T-cell (primary cell): ENCODE results near the gene SP2. TPM values are rescaled to one million over a fixed set of nuclear protein-coding genes. Genes with fewer than 3 reads are reported as not detected.

Experiments used
- ATAC-seq, 4 experiments: fragments of 200-7000 bp in 3 of 4; fragments of 150-1000 bp in 1 of 4; cut with Tn5 transposase; replicated peaks in 1 of 4; 1 replicate in 3 of 4; 2 replicates in 1 of 4; pipeline ENCODE4 v1.10.0; 2021; ENCODE audit warnings: moderate library complexity in 3 of 4, mild to moderate bottlenecking in 2 of 4, moderate number of reproducible peaks in 1 of 4
- CTCF ChIA-PET, 2 donors: fragments of 300-600 bp; sonication (Branson Sonifier 250); formaldehyde crosslinking; loops; one replicate each; lab custom pipeline; 2022; ENCODE audit warnings: antibody characterized with exemption in 2 of 2; lab: Charles Lee
- POLR2A ChIA-PET, 2 donors: fragments of 300-600 bp; sonication (Branson Sonifier 250); formaldehyde crosslinking; loops; one replicate each; lab custom pipeline; 2022; ENCODE audit warnings: antibody characterized with exemption in 2 of 2; lab: Charles Lee
- DNase-seq, 35 experiments: peaks; one replicate each; pipeline versions ENCODE4 v3.0.0 to v3.0.0-alpha.2; 2013 to 2023
- H3K27ac ChIP-seq: one replicate; pipeline ENCODE4 v1.5.1; 2013; ENCODE audit warnings: low read length
- H3K27me3 ChIP-seq, 2 experiments: replicated peaks in 1 of 2; 1 replicate in 1 of 2; 2 replicates in 1 of 2; pipeline versions ENCODE4 v1.6.1 to v1.7.0; 2013; ENCODE audit warnings: low read length in 1 of 2, mixed read lengths in 1 of 2; ENCODE audit not compliant: control insufficient read depth in 2 of 2, insufficient read depth in 2 of 2; ENCODE audit errors: extremely low read depth in 1 of 2
- H3K36me3 ChIP-seq, 2 donors: 1 replicate in 1 of 2; 2 replicates in 1 of 2; pipeline versions ENCODE4 v1.6.1 to v1.7.0; 2013; ENCODE audit warnings: low read length in 1 of 2; ENCODE audit not compliant: control insufficient read depth in 2 of 2, insufficient read depth in 1 of 2; ENCODE audit errors: extremely low read depth in 1 of 2
- H3K4me1 ChIP-seq, 2 experiments: 1 replicate in 1 of 2; 2 replicates in 1 of 2; pipeline versions ENCODE4 v1.6.1 to v1.7.0; 2013; ENCODE audit warnings: low read length in 2 of 2, mixed read lengths in 1 of 2; ENCODE audit not compliant: insufficient read depth in 2 of 2, control insufficient read depth in 1 of 2; ENCODE audit errors: extremely low read depth in 1 of 2
- H3K4me3 ChIP-seq, 2 donors: 1 replicate in 1 of 2; 2 replicates in 1 of 2; pipeline versions ENCODE4 v1.5.1 to v1.7.0; 2013; ENCODE audit warnings: mild to moderate bottlenecking in 2 of 2, low read length in 1 of 2, moderate library complexity in 1 of 2; ENCODE audit not compliant: control insufficient read depth in 1 of 2; ENCODE audit errors: extremely low read depth in 1 of 2
- H3K9me3 ChIP-seq: 2 replicates; pipeline ENCODE4 v1.7.0; 2013
- H3K27ac Mint-ChIP-seq, 2 donors: one replicate each; pipeline ENCODE4 v1.8.0; 2020 to 2021; ENCODE audit warnings: mild to moderate bottlenecking in 2 of 2, mixed read lengths in 2 of 2
- H3K27me3 Mint-ChIP-seq, 2 donors: one replicate each; pipeline ENCODE4 v1.8.0; 2021 to 2022; ENCODE audit warnings: mixed read lengths in 2 of 2
- H3K36me3 Mint-ChIP-seq: one replicate; pipeline ENCODE4 v1.8.0; 2021; ENCODE audit warnings: mixed read lengths
- H3K4me1 Mint-ChIP-seq, 3 donors: one replicate each; pipeline ENCODE4 v1.8.0; 2020 to 2022; ENCODE audit warnings: mixed read lengths in 3 of 3, mild to moderate bottlenecking in 1 of 3
- H3K4me3 Mint-ChIP-seq, 3 donors: one replicate each; pipeline ENCODE4 v1.8.0; 2020 to 2022; ENCODE audit warnings: mild to moderate bottlenecking in 3 of 3, mixed read lengths in 3 of 3, moderate library complexity in 3 of 3
- H3K9me3 Mint-ChIP-seq, 3 donors: one replicate each; pipeline ENCODE4 v1.8.0; 2020 to 2022; ENCODE audit warnings: mixed read lengths in 3 of 3
- WGBS: methylation state at CpG from one replicate; pipeline ENCODE4 v1.1.5; 2013; ENCODE audit warnings: missing lambda C conversion rate; ENCODE audit not compliant: insufficient coverage; 5-methylcytosine and 5-hydroxymethylcytosine counted together
- total RNA-seq, 35 experiments: library from RNA in 6 of 35; stranded (reverse) in 6 of 35; fragments of 120-200 nt in 1 of 35; gene quantifications; one replicate each; pipeline versions ENCODE4 v1.2.1 to v1.2.4 and lab custom pipeline; 2013 to 2026

SP2 gene
- total RNA-seq, 5 donors from 2014 or later (not counting 1 experiment from before 2014, with no cell fraction given), result 27.1 to 41.6 (median 32.8) TPM

DNA sequence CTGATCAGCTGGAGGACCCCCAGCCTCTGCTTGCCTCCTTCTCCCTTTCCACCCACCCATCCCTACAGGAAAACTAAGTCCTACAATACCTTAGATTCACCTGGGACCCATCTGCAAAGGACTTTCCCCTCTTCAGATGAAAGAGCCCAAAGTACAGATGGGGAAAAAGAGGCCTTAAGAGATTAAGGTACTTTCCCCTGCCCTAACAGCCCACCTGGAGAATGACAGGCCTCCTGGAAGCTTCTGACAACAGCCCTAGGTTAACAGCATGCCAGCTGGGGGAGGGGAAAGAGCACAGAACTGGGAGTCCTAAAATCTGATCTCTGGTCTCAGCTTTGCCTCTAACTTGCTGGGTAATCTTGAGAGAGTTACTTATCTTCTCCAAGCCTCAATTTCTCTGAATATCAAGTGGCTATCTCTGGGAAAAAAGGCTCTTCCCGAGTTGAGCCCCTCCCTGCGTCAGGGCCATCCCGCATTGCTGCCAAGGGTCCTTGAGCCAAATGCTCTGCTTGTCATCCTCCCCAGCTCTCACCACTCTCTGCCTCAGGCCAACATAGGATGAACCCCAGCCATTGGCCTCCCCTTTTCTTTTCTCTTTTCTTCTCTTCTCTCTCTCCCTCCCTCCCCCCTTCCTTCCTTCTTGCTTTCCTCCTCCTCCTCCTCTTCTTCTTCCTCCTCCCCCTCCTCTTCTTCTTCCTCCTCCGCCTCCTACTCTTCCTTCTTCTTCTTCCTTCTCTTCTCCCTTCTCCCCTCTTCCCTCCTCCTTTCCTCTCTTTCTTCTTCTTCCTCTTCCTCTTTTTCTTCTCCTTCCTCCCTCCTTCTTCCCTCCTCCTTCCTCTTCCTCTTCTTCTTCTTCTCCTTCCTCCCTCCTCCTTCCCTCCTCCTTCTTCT, 22.6 kb upstream of the SP2 start:
- Mint-ChIP-seq H3K4me1 (no peaks in the 10 kb centered on the region), H3K9me3 (no peaks in the 10 kb centered on the region), H3K27ac (no peak overlapping the region), H3K36me3 (peaks cover 3% of the 10 kb centered on the region), H3K4me3 (no peak overlapping the region), H3K27me3 (peaks cover 43 to 64% of the 10 kb centered on the region in 2 donors)
- 83% methylated on average over 3 of the region's 4 CpGs for WGBS
- Histone ChIP-seq H3K36me3 (no peaks in the 10 kb centered on the region), H3K4me1 (peaks cover 0 to 4% of the 10 kb centered on the region in 2 experiments), H3K27me3 (peaks cover 0 to 74% of the 10 kb centered on the region in 2 experiments), H3K4me3 (no peak overlapping the region), H3K9me3 (no peaks in the 10 kb centered on the region), H3K27ac (no peak overlapping the region)
- DNase-seq, result no peak
- ChIA-PET CTCF (no interaction called here), POLR2A (no interaction called here)
- no peak for ATAC-seq

DNA sequence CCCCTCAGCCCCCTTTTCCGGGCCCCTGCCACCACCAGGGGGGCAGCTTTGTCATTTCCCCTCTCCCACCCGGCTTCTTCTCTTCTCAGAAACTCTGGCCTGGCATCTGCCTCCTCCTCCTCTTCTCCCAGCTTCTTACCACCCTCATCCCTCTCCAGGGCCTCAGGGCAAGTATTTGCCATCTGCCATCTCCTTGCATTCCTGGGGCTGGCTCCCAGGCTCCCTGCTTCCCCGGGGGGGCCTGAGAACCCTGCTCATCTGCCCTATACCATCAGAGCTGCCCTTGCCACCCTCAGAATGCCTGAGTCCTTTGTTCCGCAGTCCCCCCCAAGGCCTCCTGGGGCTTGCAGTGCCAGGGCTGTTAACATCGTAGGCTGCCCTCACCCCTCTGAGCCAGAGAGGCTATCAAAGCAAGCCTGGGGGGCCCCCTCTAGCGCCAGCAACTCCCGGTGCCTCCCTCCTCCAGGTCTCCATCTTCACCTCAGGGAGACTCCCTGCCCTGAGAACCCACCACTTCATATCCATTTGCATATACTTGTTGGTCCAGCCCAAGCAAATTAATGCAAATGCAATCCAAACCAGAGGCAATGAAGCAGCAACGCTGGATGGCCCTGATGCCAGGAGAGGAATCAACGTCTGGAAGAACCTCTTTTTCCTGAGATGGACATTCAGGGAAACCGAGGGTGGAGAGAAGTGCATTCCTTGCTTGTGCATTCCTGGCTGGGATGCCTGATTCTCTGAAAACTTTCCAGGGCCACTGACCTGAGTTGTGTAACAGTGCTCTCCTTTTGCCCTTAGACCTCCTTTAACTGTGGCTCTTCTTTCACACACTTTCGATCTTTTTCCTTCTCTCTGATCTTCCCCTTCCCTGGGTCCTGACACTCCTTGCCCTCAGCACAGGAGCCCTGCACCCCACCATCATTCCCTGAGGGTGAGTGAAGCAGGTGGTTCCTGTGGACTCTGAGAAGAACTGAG, 20.7 kb upstream of the SP2 start:
- Histone ChIP-seq H3K4me3 (no peak overlapping the region), H3K27me3 (peaks cover 0 to 67% of the 10 kb centered on the region in 2 experiments), H3K27ac (no peak overlapping the region), H3K4me1 (peaks cover 0 to 4% of the 10 kb centered on the region in 2 experiments), H3K36me3 (no peaks in the 10 kb centered on the region), H3K9me3 (no peaks in the 10 kb centered on the region)
- Mint-ChIP-seq H3K4me3 (no peak overlapping the region), H3K9me3 (no peaks in the 10 kb centered on the region), H3K4me1 (peaks cover 0 to 5% (median 3%) of the 10 kb centered on the region in 3 donors), H3K27me3 (peaks cover 43 to 59% of the 10 kb centered on the region in 2 donors), H3K27ac (no peak overlapping the region), H3K36me3 (peaks cover 3% of the 10 kb centered on the region)
- CTCF ChIA-PET, result no interaction called here
- no peak for ATAC-seq
- DNase-seq, result no peak
- WGBS, result 64% methylated on average over 10 of the region's 11 CpGs
- POLR2A ChIA-PET, result no interaction called here

DNA sequence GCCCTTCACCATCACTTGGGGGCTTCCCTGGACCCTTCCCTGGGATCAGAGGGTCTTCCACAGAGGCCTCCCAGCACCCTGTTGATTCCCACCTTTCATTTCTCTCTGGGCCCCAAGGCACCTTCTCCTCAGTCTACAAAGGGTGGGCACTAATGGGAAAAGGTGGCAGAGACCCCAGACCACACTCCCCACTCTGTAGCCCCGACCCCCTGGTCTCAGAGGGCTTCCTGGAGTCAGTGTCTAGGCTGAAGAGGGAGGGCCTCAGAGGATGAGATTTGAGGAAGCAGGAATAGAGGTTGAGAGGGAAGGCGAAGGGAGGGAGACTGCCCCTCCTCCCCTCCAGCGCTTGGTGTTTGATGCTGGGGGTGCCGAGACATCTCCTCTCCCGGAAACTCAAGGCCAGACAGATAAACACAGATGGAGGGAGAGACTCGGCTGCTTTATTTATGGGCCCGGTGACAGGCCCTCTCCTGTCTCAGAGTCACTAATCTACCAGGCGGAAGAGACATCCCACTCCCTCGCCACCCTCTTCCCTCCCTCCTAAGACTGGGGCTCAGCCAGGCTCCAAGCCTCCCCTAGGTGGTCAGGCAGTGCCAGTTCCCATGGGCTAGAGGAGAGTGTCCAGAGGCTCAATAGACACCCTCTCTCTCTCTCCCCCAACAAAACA, 18.5 kb upstream of the SP2 start:
- no peak for ATAC-seq
- no peak overlapping the region for H3K4me3 Mint-ChIP-seq
- WGBS, result 80% methylated on average over 1 of the region's 9 CpGs
- H3K27ac Mint-ChIP-seq, result no peak overlapping the region
- H3K27me3 Mint-ChIP-seq, result peaks cover 27 to 41% of the 10 kb centered on the region in 2 donors
- ChIA-PET CTCF (no interaction called here), POLR2A (no interaction called here)
- peaks cover 0 to 6% of the 10 kb centered on the region in 2 experiments for H3K4me1 ChIP-seq
- peaks cover under 1 to 5% (median 4%) of the 10 kb centered on the region in 3 donors for H3K4me1 Mint-ChIP-seq
- no peaks in the 10 kb centered on the region for H3K9me3 Mint-ChIP-seq
- peaks cover 0 to 61% of the 10 kb centered on the region in 2 experiments for H3K27me3 ChIP-seq
- no peak overlapping the region for H3K4me3 ChIP-seq
- DNase-seq, result no peak
- H3K9me3 ChIP-seq, result no peaks in the 10 kb centered on the region
- H3K36me3 Mint-ChIP-seq, result peaks cover 3% of the 10 kb centered on the region
- no peaks in the 10 kb centered on the region for H3K36me3 ChIP-seq
- no peak overlapping the region for H3K27ac ChIP-seq

DNA sequence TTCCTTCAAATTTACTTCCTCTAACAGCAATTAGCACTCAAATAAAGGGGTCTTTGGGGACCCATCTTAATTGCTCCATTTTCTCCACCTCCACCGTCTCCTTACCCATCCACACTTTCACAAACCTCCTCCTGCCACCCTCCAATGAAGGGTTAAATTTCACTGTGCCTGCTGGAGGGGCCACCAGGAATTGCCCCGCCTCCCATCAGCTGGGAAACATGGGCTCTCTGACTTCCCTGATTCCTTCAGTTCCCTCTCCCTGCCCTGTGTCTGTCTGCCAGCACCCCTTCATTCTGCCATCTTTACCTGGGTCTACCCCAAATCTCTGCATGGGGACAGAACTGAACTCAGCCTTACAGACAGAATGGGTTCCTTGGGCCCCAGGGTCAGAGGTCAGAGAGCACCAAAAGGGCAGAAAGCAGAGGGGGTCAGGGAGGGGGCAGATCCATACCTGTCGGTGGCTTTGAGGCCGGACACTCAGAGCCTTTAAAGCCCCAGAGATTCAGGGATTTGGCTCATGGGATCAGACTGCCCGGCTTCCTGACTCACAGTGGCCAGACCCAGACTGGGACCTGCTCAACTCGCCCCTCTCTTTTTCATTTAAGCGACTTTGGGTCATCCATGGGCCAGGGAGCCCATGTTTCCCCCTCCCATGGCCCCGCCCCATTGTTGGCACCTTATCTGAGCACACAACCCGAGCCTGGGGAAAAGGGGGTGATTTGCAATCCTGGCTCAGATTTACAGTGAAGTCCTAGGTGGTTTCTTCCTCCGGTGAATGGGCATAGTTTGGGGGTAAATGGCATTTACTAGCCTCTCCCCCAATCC, 17.6 kb upstream of the SP2 start:
- H3K27me3 ChIP-seq, result peaks cover 0 to 58% of the 10 kb centered on the region in 2 experiments
- DNase-seq (no peak), ATAC-seq (no peak)
- no peaks in the 10 kb centered on the region for H3K36me3 ChIP-seq
- 95% methylated on average over 3 of the region's 10 CpGs for WGBS
- ChIA-PET CTCF (no interaction called here), POLR2A (interaction anchor here in 1 of 2 donors (0.6 kb wide), 1 partner anchor 513 kb away, joined by 11 read pairs; no protein-coding TSS in a partner anchor)
- Mint-ChIP-seq H3K27me3 (peaks cover 22 to 36% of the 10 kb centered on the region in 2 donors), H3K4me1 (peaks cover 10 to 14% (median 13%) of the 10 kb centered on the region in 3 donors), H3K4me3 (no peak overlapping the region), H3K36me3 (peaks cover 3% of the 10 kb centered on the region), H3K27ac (no peak overlapping the region), H3K9me3 (no peaks in the 10 kb centered on the region)
- H3K4me3 ChIP-seq, result no peak overlapping the region
- peaks cover 2 to 13% of the 10 kb centered on the region in 2 experiments for H3K4me1 ChIP-seq
- H3K27ac ChIP-seq, result no peak overlapping the region
- no peaks in the 10 kb centered on the region for H3K9me3 ChIP-seq

DNA sequence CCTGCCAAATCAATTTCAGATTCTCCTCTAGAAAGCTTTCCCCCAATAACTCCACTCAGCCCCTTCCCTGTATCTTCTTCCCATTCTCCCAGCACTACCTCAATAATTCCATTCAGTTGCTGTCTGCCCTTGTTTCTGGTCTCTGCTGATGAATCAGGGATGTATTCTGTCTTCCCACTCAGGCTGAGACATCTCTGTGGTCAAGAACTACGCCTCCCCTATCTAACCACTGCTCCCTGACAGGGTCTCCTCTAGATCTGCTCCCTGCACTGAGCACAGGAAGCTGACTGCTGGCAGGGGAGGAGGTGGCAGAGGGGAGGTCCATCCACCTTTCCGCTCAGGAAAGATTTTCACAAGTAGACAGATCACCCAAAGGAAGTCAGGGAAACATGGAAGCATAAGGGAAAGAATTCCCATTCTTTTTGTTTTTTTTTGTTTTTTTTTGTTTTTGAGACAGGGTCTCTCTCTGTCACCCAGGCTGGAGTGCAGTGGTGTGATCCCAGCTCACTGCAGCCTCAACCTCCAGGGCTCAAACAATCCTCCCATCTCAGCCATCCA, 16.9 kb upstream of the SP2 start:
- H3K27me3 Mint-ChIP-seq, result peaks cover 15 to 30% of the 10 kb centered on the region in 2 donors
- H3K27ac Mint-ChIP-seq, result no peak overlapping the region
- Histone ChIP-seq H3K9me3 (no peaks in the 10 kb centered on the region), H3K27ac (no peak overlapping the region), H3K4me1 (peaks cover 4 to 20% of the 10 kb centered on the region in 2 experiments), H3K36me3 (no peaks in the 10 kb centered on the region), H3K4me3 (no peak overlapping the region), H3K27me3 (peaks cover 0 to 56% of the 10 kb centered on the region in 2 experiments)
- DNase-seq (no peak), ATAC-seq (no peak)
- peaks cover 3% of the 10 kb centered on the region for H3K36me3 Mint-ChIP-seq
- POLR2A ChIA-PET, result interaction anchor here in 1 of 2 donors (0.5 kb wide), 1 partner anchor 1605 kb away, joined by 3 read pairs; no protein-coding TSS in a partner anchor
- no peaks in the 10 kb centered on the region for H3K9me3 Mint-ChIP-seq
- no peak overlapping the region for H3K4me3 Mint-ChIP-seq
- CTCF ChIA-PET, result no interaction called here
- 40% methylated on average over 1 of the region's 2 CpGs for WGBS
- H3K4me1 Mint-ChIP-seq, result peaks cover 17 to 21% (median 20%) of the 10 kb centered on the region in 3 donors
